Right kidney (tissue), 1 donor: ENCODE data around the gene CCND3.

ENCODE experiments used
- DNase-seq: peaks from one replicate; pipeline ENCODE4 v3.0.0-alpha.2; 2016

Gene CCND3

DNA sequence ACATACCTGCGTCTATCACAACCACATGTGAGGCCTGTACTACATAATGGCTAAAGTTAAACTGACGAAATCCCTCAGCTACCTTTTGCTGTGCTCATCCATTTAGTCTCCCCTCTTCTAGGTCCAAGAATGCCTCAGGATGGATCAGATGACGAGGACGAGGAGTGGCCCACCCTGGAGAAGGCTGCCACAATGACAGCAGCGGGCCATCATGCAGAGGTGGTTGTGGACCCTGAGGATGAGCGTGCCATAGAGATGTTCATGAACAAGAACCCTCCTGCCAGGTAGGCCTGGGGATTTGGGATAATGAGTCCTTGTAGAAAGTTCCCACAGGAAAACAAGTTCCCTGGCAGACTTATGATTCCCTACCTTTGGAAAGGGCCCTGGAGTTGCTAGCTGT lies 14.4 kb downstream of the CCND3 start:
- DNase-seq, result no peak

DNA sequence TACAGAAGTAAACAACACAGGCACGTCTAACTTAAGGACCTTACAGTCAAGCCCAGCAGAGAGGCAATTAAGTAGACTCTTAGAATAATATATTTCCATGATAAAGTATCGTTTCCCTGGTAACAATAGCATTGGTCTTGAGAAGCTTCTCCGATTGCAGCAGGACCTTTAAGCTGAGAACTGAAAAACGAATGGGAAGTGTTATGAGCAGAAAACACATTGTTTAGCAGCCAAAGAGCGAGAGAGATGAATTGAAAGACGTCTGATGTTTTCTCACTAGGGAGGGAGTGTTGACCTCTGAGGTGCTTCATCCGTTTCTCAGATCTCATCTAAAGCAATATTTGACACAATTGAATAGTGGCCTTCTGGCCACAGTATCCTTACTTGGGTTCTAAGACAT lies 19.5 kb downstream of the CCND3 start:
- DNase-seq, result no peak

DNA sequence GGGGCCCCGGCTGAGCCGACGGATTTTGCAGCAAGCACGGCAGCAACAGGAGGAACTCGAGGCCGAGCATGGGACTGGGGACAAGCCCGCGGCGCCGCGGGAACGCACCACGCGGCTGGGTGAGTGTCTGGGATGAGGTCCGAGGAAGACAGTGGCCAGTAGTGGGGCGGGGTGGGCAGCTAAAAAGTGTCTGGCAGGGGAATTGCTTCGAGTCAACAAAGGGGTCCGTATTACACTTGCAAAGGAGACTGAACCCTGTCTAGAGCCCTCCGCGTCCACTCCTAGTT lies 20.0 kb downstream of the CCND3 start:
- DNase-seq, result no peak

DNA sequence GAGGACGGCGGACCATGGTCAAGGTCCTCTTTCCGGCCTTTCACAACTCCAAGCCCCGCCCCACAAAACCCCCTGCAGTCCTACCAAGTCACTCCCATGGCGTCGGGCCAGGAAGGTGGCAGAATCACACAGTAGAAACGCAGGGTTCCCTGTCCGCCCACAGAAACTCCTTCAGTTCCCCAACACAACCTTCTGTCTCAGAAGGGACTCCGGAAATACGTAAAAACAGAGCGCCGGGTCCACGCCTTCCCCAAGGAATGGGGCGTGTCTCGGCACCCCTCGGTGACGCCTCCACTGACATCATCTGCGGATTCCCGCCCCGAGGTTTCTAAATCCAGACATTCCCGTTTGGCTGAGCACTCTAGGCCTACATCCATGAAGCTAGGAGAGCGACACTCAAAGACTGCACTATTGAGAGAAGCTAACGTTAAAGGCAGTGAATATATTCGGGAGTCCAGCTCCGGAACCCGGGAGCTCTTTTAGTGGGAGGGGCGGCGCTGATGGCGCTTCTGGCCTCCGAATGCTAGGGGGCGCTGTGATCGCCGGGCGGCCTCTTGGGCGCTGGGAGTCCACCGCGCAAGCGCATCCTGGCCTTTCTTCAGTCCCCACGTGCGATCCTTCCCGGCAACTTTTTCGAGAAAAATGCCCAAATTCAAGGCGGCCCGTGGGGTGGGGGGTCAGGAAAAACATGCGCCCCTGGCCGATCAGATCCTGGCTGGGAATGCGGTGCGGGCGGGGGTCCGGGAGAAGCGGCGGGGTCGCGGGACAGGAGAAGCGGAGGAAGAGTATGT lies 20.5 kb downstream of the CCND3 start, which contains the start of the genes BYSL and MED20:
BYSL (plus strand) TSS at position 579 of the 791 bp plus-strand sequence; CDS start at position 643, 64 bp downstream.
MED20 (minus strand) TSS at position 219 of the 791 bp plus-strand sequence; CDS start at position 98, 121 bp downstream.
- peak; percentile 98 for DNase-seq

DNA sequence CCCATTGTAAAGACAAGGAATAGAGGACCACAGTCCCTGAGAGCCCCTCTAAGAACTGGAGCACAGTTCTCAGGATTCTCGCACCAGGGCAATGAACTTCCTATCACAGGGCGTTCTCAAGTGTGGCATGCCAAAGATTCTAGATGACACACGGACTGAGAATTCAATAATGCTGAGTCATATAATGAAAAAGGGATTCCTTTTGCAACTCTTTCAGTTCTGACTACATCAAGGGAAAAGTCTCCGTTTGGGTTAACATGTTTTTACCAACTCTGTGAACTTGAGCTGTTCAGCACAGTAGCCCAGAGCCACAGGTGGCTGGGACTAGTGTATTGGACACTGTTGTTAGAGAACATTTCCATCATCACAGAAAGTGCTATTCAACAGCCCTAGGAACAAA lies 24.1 kb downstream of the CCND3 start:
- DNase-seq, result no peak

DNA sequence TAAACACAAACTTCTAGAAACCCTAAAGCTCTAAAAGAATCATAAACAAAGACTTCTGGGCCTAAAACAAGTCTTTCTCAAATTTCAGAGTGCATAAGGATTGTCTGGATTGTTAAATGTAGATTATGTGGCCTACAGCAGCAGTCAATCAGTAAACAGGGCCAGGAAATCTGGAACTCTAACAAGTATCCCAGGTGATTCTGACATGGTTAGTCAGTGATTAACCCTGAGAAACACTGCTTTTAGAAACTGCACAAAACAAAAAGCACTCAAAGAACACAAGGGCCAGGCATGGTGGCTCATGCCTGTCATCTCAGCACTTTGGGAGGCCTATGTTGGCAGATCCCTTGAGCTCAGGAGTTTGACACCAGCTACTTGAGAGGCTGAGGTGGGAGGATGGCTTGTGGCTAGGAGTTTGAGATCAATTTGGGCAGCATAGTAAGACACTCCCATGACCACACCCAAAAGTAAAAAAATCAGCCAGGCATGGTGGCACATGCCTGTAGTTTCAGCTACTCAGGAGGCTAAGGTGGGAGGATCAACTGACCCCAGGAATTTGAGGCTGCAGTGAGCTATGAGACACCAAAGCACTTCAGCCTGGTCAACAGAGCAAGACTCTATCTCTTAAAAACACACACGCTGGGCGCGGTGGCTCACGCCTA lies 26.6 kb downstream of the CCND3 start:
- no peak for DNase-seq

DNA sequence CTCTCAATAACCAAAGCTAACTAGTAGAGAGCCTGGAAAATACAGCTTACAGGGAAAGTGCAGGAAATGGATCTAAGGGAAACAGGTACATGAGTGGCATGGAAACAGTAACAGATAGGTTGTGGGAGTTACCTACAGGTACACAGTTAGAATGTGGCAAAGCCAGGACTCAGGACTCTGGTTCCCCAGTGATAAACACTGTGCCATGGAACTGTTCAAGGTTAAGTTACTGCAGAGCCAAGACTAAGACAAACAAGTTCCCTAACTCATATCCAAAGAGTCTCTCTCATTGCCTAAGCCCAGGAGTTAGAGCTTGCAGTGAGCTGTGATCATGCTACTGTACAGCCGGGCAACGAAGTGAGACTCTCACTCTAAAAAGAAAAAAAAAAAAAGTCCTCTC lies 27.3 kb downstream of the CCND3 start:
- DNase-seq, result no peak

DNA sequence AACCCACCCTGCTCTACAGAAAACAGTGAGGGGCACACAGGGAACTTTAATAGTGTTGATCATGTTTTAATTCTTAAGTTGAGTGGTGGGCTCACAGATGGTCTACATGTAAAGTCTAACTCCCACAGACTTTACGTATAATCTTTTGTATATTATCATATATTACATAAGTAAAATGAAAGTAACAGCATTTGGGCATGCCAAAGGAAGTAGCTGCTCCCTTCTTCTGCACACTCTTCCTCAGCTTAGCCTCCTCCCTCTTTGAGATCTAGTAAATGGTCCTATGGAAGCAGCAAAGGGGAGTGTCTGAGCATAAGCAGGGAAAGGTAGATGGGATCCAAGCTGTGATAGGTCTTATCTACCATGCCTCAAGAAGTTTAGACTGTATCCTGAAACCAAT lies 31.9 kb downstream of the CCND3 start:
- no peak for DNase-seq

DNA sequence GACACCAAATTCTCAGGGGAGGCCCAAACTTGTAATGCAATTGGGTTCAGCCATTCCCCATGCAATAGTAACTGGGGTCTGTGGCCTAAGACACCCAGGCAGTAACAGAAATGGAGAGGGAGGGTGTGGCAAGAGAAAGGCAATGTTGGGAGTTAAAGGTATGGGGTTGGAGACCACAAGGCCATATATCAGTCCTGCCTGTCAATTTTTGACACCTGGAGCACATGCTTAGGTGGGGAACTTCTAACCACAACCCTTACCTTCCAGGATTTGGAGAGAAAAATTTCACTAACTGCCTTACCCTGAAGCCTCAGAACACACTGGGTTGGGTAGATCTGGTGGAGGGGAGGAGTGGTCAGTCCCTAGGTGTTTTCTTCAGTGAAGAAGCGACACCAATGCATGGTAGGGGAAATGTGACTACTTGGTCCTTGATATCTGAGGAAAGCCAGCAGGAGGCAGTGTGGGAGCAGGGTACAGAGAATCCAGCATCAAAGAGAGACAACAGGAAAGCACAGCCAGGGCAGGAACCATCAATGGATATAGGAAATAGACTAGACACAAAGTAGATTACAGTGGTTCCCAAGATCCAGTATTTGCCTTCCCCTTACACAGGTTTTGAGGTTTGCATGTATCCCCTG lies 39.6 kb downstream of the CCND3 start:
- no peak for DNase-seq

DNA sequence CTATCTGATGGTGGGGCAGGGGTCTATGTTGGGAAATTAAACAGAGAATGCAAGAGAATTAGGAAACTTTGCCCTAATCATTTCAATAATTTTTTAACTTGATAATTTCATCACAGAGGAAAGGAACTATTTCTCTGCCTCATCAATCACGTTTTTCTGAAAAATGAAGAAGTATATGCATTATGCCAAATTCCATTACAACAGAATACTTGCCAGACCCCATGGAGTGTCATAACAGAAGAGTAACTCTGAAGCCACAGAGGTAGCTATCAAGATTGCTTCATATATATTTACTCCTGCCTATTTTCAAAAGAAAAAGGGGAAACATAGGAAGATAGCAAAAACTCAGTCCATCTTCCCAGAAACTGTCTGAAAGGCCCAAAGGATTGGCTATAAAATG lies 40.7 kb downstream of the CCND3 start:
- DNase-seq, result no peak

DNA sequence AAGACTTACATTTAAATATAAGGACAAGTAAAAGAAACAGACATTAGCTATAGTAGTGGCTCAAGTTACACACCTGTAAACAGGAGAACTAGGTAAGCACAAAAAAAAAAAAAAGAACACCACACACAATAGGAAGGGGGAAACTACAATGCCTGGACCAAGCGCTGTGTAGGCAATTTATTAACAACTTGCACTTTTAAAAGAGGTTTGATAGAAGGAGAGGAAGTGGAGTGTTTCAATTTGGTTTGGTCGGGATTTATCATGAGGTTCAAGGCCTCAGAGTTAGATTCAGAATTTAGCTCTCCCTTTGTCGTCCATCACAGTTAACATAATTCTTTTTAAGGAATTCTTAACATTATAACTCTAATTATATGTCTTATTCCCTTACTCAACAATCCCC lies 45.3 kb downstream of the CCND3 start:
- DNase-seq, result no peak

DNA sequence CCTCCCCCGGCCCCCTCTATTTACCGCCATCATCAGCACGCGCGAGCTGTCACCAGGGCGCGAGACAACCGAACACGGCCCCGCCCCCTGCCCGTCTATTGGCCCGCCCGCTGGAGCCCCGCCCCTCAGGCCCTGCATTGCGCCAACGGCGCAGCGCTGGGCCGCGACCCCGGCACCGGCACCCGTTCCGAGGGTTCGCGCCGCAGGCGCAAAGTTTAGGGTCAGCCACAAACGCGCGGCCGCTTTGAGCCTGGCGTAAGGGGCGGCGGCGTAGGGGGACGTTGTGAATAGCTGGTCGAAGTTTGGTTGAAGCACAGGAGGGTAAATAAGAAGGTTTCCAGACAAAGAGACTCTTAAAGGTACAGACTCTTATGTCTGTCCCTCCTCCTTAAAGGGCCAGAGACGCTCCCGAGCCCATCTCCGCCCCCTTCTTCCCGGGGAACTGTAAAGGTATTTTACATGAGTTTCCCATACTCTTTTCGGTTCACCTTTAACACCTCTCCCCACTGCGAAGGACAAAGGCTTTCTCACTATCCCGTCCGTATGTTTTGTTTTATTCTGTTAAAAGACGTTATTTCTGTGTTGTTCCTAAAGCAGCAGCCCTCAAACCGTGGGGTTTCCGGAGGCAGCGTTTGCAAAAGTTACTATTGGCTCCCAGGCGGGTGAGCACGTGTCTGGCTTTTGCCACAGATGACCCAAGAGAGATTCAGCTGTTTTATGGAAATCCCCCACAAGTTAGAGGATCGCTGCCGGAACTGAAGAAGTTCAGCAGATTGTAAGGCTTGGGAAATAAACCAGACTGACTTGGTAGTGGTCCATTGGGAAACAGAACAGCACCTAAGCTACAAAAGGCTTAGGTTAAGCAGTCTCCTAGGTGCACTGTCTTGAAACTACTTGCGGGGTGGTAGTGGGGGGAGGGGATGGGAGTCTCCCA lies 46.0 kb downstream of the CCND3 start, which contains the start of gene USP49:
USP49 (minus strand) TSS at position 76 of the 934 bp plus-strand sequence. CDS start 88,392 bp downstream, outside the sequence.
- DNase-seq, result peak; percentile 96

DNA sequence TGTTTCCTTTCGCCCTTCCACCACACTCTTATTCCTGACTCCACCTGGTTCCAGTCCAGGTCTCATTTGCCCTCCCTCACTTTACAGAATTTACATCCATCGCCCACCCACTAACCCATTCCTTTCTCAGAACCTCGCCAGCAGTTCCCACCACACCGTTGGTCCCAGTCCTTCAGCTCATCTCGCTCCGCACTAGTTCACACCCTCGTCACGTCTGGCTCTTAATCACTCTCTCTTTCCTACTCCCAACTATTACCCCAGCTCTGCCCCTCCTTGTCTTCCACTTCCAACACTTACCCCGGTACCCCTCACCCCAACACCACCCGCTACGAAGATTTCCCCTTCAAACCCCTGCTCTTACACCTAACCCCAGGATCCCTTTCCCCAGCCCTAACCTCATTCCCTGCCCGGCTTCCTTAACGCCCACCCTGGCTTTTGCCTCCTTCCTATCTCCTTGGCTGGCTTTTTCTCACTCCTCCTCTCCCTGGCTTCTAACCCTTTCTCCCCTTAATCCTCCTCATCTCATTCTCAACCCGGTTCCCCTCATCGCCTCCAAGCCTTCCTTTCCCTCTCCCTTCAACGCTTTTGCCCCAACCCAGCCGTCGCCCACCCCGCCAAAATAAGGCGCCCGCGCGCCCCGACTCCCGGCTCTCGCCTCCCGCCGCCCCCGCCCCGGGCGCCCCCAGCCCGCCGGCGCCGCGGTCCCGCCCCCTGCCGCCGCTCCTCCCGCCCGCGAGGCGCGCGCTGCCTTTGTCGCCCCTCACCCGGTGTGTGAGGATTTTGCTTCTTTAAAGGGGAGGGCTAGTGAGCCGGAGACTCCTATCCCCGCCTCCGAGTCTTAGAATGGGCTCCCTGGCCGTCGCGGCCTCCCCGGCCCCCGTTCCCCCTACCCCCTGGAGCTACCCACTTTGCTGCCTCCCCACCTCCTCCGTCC lies 47.0 kb downstream of the CCND3 start:
- DNase-seq, result peak; percentile 57

DNA sequence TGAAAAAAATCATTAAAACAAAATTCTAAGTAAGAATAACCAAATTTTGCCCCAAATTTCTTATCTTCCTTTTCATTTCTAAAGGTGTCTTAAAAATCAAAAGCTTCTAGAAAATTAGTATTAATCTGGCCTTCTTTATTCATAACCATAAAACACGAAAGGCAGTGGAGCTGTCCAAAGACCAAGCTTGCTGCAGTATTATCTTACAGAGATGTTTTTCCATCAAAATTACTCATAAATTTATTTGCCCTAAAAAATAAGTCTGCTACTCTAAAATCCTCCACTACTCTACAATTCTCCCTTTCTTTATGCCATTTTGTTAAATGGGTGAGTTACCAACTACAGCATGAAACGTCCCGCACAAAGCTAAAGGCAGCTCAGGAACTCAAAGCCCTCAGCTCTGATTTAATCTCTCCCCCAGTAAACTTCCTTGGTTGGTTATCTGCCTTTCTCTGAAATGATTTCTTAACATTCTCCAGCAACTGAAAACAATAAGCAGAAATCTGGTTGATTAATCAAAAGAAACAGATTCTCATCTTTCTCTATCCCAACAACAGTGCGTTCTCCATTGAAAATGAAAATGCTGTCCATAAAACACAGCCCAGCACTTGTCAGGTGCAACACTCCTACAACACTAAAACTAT lies 48.6 kb downstream of the CCND3 start:
- no peak for DNase-seq

DNA sequence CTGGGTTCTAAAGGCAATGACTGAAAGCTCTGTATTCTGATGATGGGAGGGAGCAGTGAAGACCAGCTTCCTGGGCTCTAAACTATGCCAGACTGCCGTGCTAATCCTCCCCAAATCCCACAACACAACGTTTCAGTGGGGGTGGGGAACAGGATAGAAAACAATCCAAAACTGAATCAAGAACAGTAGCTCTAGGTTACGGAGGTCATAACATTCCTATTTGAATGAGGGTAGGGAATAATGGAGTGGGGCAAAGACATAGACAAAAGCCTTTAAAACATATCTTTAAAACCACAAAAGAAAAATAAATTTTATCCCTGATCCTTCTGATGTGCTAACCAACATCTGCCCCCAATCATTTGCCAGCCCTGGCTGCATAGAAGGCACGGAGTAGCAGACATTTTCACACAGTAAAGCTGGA lies 54.3 kb downstream of the CCND3 start:
- no peak for DNase-seq

DNA sequence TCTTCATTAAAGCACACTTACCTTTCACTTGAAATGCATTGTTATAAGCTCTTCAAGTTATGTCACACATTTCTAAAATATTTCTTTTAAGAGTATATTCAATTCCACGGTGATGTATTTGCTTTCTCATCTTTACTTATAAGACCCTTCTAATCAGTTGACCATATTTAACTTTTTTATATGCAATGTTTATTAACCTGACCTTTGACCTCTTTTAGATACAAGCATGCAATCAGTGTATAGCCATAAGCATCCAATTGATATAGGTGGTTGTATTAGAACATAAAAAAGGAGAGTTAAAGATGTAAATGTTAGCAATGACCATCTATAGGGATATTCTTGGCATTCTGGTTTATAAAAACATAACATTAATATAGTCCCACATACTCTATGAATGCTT lies 55.7 kb downstream of the CCND3 start:
- DNase-seq, result no peak

DNA sequence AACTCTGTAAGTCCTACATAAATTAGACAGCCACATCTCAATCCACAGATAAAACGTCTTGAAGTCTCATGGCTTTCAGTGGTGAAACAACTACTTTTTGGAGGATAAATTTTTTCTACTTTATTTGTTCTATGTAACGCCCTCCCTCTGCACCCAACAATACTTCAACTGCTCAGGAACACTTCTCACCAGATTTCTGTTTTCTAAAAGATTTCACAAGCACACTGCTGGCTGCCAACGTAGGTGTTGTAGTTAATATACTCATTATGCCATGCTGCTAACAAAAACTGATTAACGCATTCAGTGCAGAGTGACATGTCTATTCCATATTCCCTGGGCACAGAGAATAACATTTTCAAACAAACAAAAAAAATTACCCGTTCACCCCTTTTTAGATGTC lies 56.7 kb downstream of the CCND3 start:
- DNase-seq, result no peak
